ENCODE data around the gene ACACA.

DNA sequence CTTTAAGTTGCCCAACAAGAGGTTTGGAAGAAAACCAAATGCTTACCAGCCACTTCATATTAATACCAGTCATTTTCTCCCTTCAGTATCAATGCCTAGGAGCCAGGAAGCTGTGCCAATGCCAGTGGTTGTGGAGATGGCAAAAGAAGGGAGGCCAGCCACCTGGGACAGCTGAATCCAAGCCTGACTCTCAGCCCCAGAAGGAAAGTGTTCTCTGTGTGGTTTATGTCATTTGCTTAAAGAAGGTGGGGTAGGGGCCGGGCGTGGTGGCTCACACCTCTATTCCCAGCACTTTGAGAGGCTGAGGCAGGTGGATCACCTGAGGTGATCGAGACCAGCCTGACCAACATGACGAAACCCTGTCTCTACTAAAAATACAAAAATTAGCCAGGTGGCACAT is 17.5 kb downstream of the ACACA start:
- TF ChIP-seq FOXK2 (IDR thresholded peaks at IDR 0.05) = no peak
- TF ChIP-seq NFRKB (IDR thresholded peaks at IDR 0.05) = no peak
- TF ChIP-seq BHLHE40 (IDR thresholded peaks at IDR 0.05; ENCODE audit: borderline replicate concordance) = no peak
- no peak for TF ChIP-seq ELF4 (IDR thresholded peaks at IDR 0.05)
- no peak for TF ChIP-seq FOXA1 (IDR thresholded peaks at IDR 0.05)
- no peak for TF ChIP-seq ARNT (IDR thresholded peaks at IDR 0.05)
- TF ChIP-seq HDGF (IDR thresholded peaks at IDR 0.05; ENCODE audit: borderline replicate concordance) = no peak
- TF ChIP-seq FOXM1 (IDR thresholded peaks at IDR 0.05; ENCODE audit: borderline replicate concordance) = no peak
- no peak for TF ChIP-seq SUZ12 (IDR thresholded peaks at IDR 0.05)
- no peak for TF ChIP-seq ZNF384 (IDR thresholded peaks at IDR 0.05)
- TF ChIP-seq SP1 (IDR thresholded peaks at IDR 0.05) = no peak
- TF ChIP-seq LEF1 (IDR thresholded peaks at IDR 0.05; ENCODE audit: borderline replicate concordance) = no peak
- TF ChIP-seq, protein P1, sequence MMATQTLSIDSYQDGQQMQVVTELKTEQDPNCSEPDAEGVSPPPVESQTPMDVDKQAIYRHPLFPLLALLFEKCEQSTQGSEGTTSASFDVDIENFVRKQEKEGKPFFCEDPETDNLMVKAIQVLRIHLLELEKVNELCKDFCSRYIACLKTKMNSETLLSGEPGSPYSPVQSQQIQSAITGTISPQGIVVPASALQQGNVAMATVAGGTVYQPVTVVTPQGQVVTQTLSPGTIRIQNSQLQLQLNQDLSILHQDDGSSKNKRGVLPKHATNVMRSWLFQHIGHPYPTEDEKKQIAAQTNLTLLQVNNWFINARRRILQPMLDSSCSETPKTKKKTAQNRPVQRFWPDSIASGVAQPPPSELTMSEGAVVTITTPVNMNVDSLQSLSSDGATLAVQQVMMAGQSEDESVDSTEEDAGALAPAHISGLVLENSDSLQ (IDR thresholded peaks at IDR 0.05) = no peak
- no peak for TF ChIP-seq L3MBTL2 (conservative IDR thresholded peaks at IDR 0.05)

Data from HEK293T (cell line).